ENCODE data around the gene WWTR1. TPM values are rescaled to one million over a fixed set of nuclear protein-coding genes. Genes with fewer than 3 reads are reported as not detected.
A peak's percentile ranks its signal among the peaks of the same experiment; 100 is the strongest.

Gene WWTR1
- total and polyA plus RNA-seq, 5 donors from 2014 or later = 0.33 to 2.0 (median 1.6) TPM

DNA sequence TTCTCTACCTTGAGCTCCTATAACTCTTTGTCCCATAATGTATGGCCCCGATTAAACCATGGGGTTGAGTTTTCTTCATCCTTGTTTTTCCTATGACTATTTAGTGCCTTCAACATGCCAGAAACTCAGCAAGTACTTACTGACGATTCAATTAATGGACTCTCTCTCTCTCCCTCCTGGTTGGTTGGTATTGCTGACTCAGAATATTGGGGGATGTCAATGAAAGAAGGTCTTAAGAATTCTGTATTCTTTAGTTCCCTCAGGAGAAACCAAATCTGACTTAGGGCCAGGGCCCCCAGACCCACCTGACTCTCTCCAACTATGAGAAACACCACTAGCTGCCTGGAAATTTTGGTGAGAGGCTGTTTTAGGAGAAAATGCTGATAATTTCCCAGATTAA, 142.6 kb downstream of the WWTR1 start:
- no peaks in the 10 kb centered on the region for H3K9me3 Mint-ChIP-seq
- Histone ChIP-seq H3K9me3 (ENCODE audit: control insufficient read depth in 2 of 2, low read length in 2 of 2) (no peaks in the 10 kb centered on the region), H3K4me3 (ENCODE audit: low read depth, low read length) (no peak overlapping the region), H3K27ac (ENCODE audit: insufficient read depth, low read length, poor library complexity, severe bottlenecking) (no peak overlapping the region), H3K36me3 (ENCODE audit: control insufficient read depth, insufficient read depth, low read length) (no peaks in the 10 kb centered on the region), H3K27me3 (ENCODE audit: control insufficient read depth, insufficient read depth, low read length) (peaks cover 4% of the 10 kb centered on the region), H3K4me1 (ENCODE audit: control insufficient read depth, insufficient read depth, low read length, poor library complexity, severe bottlenecking) (peaks cover 4% of the 10 kb centered on the region)
- H3K36me3 Mint-ChIP-seq = no peaks in the 10 kb centered on the region
- no peak overlapping the region for H3K4me3 Mint-ChIP-seq
- H3K27ac Mint-ChIP-seq = no peak overlapping the region
- no peak for DNase-seq
- ATAC-seq (ENCODE audit: low read depth in 2 of 2) = no peak
- peaks cover 0 to 8% (median 0%) of the 10 kb centered on the region in 4 donors for H3K4me1 Mint-ChIP-seq
- peaks cover 21% of the 10 kb centered on the region for H3K27me3 Mint-ChIP-seq

DNA sequence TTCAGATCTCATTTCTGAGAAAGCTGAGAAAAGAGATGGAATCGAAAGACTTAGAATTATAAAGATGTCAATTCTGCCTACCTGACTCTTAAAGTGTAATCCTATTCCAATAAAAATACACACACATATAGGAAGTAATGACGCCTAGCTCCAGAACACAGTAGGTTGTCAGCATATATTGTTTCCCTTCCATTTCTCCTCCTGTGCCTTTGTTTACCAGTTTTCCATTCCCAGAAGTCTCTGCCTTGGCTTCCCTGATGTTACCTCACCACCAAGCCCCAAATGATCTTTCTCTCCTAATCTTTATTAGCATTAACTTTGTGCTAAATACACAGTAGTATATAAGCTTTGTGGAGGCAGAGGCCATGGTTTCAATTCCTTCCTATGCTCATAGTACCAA, 143.4 kb downstream of the WWTR1 start:
- Mint-ChIP-seq H3K27me3 (peaks cover 21% of the 10 kb centered on the region), H3K4me1 (peaks cover 0 to 8% (median 0%) of the 10 kb centered on the region in 4 donors), H3K4me3 (no peak overlapping the region), H3K36me3 (no peaks in the 10 kb centered on the region), H3K9me3 (no peaks in the 10 kb centered on the region), H3K27ac (no peak overlapping the region)
- H3K4me3 ChIP-seq (ENCODE audit: low read depth, low read length) = no peak overlapping the region
- no peak overlapping the region for H3K27ac ChIP-seq (ENCODE audit: insufficient read depth, low read length, poor library complexity, severe bottlenecking)
- no peaks in the 10 kb centered on the region for H3K9me3 ChIP-seq (ENCODE audit: control insufficient read depth in 2 of 2, low read length in 2 of 2)
- H3K27me3 ChIP-seq (ENCODE audit: control insufficient read depth, insufficient read depth, low read length) = peaks cover 4% of the 10 kb centered on the region
- H3K36me3 ChIP-seq (ENCODE audit: control insufficient read depth, insufficient read depth, low read length) = no peaks in the 10 kb centered on the region
- peaks cover 4% of the 10 kb centered on the region for H3K4me1 ChIP-seq (ENCODE audit: control insufficient read depth, insufficient read depth, low read length, poor library complexity, severe bottlenecking)
- ATAC-seq (ENCODE audit: low read depth in 2 of 2) (no peak), DNase-seq (no peak)

- Mint-ChIP-seq H3K27me3 (peaks cover 30% of the 10 kb centered on the region), H3K4me3 (no peak overlapping the region), H3K27ac (no peak overlapping the region), H3K9me3 (no peaks in the 10 kb centered on the region), H3K4me1 (peaks cover 0 to 14% (median 4%) of the 10 kb centered on the region in 4 donors), H3K36me3 (no peaks in the 10 kb centered on the region)
- H3K9me3 ChIP-seq (ENCODE audit: control insufficient read depth in 2 of 2, low read length in 2 of 2) = no peaks in the 10 kb centered on the region
- H3K4me1 ChIP-seq (ENCODE audit: control insufficient read depth, insufficient read depth, low read length, poor library complexity, severe bottlenecking) = peaks cover 4% of the 10 kb centered on the region
- peak in 2 of 3 donors; percentile 22 to 27 for DNase-seq
- peaks cover 8% of the 10 kb centered on the region for H3K27me3 ChIP-seq (ENCODE audit: control insufficient read depth, insufficient read depth, low read length)
- no peak overlapping the region for H3K4me3 ChIP-seq (ENCODE audit: low read depth, low read length)
- no peak overlapping the region for H3K27ac ChIP-seq (ENCODE audit: insufficient read depth, low read length, poor library complexity, severe bottlenecking)
- H3K36me3 ChIP-seq (ENCODE audit: control insufficient read depth, insufficient read depth, low read length) = no peaks in the 10 kb centered on the region
- peak; percentile 28 to 40 for ATAC-seq (ENCODE audit: low read depth in 2 of 2)
These were observed 145.6 kb downstream of the WWTR1 start for GRCh38 chr3:149512073-149512782.

GRCh38 chr3:149511040-149511626, 146.7 kb downstream of the WWTR1 start:
- no peak overlapping the region for H3K4me3 Mint-ChIP-seq

DNA sequence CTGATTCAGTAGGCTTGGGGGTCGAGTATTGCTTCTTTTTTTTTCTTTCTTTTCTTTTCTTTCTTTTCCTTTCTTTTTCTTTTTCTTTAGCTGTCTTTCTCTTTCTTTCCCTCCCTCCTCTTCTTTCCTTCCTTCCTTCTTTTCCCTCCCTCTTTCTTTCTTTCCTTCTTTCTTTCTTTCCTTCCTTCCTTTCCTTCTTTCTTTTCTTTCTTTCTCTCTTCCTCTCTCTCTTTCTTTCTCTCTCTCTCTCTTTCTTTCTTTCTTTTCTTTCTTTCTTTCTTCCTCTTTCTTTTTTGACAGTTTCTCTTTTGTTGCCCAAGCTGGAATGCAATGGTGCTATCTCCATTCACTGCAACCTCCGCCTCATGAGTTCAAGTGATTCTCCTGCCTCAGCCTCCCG, 147.3 kb downstream of the WWTR1 start:
- peaks cover 37% of the 10 kb centered on the region for H3K27me3 Mint-ChIP-seq
- ATAC-seq (ENCODE audit: low read depth in 2 of 2) (no peak), DNase-seq (no peak)
- Histone ChIP-seq H3K9me3 (ENCODE audit: control insufficient read depth in 2 of 2, low read length in 2 of 2) (no peaks in the 10 kb centered on the region), H3K27ac (ENCODE audit: insufficient read depth, low read length, poor library complexity, severe bottlenecking) (no peak overlapping the region), H3K36me3 (ENCODE audit: control insufficient read depth, insufficient read depth, low read length) (no peaks in the 10 kb centered on the region), H3K4me3 (ENCODE audit: low read depth, low read length) (no peak overlapping the region), H3K27me3 (ENCODE audit: control insufficient read depth, insufficient read depth, low read length) (peaks cover 9% of the 10 kb centered on the region), H3K4me1 (ENCODE audit: control insufficient read depth, insufficient read depth, low read length, poor library complexity, severe bottlenecking) (peaks cover 4% of the 10 kb centered on the region)
- no peak overlapping the region for H3K27ac Mint-ChIP-seq
- no peaks in the 10 kb centered on the region for H3K9me3 Mint-ChIP-seq
- peaks cover 0 to 14% (median 6%) of the 10 kb centered on the region in 4 donors for H3K4me1 Mint-ChIP-seq
- no peaks in the 10 kb centered on the region for H3K36me3 Mint-ChIP-seq
- no peak overlapping the region for H3K4me3 Mint-ChIP-seq

More at GRCh38 chr3:149511040-149511626, 146.7 kb downstream of the WWTR1 start:
- Mint-ChIP-seq H3K27me3 (peaks cover 37% of the 10 kb centered on the region), H3K4me1 (peaks cover 0 to 14% (median 6%) of the 10 kb centered on the region in 4 donors), H3K27ac (no peak overlapping the region), H3K9me3 (no peaks in the 10 kb centered on the region), H3K36me3 (no peaks in the 10 kb centered on the region)
- DNase-seq (no peak), ATAC-seq (ENCODE audit: low read depth in 2 of 2) (no peak)
- Histone ChIP-seq H3K27ac (ENCODE audit: insufficient read depth, low read length, poor library complexity, severe bottlenecking) (no peak overlapping the region), H3K9me3 (ENCODE audit: control insufficient read depth in 2 of 2, low read length in 2 of 2) (no peaks in the 10 kb centered on the region), H3K4me1 (ENCODE audit: control insufficient read depth, insufficient read depth, low read length, poor library complexity, severe bottlenecking) (peaks cover 4% of the 10 kb centered on the region), H3K36me3 (ENCODE audit: control insufficient read depth, insufficient read depth, low read length) (no peaks in the 10 kb centered on the region), H3K4me3 (ENCODE audit: low read depth, low read length) (no peak overlapping the region), H3K27me3 (ENCODE audit: control insufficient read depth, insufficient read depth, low read length) (peaks cover 9% of the 10 kb centered on the region)

GRCh38 chr3:149509526-149509925, 148.3 kb downstream of the WWTR1 start:
- H3K27me3 ChIP-seq (ENCODE audit: control insufficient read depth, insufficient read depth, low read length) = peaks cover 9% of the 10 kb centered on the region
- no peak overlapping the region for H3K4me3 ChIP-seq (ENCODE audit: low read depth, low read length)
- no peak for ATAC-seq (ENCODE audit: low read depth in 2 of 2)
- Mint-ChIP-seq H3K27ac (no peak overlapping the region), H3K36me3 (no peaks in the 10 kb centered on the region), H3K4me1 (peaks cover 0 to 14% (median 6%) of the 10 kb centered on the region in 4 donors), H3K4me3 (no peak overlapping the region), H3K27me3 (peaks cover 37% of the 10 kb centered on the region), H3K9me3 (no peaks in the 10 kb centered on the region)
- no peak overlapping the region for H3K27ac ChIP-seq (ENCODE audit: insufficient read depth, low read length, poor library complexity, severe bottlenecking)
- no peaks in the 10 kb centered on the region for H3K36me3 ChIP-seq (ENCODE audit: control insufficient read depth, insufficient read depth, low read length)
- no peak for DNase-seq
- H3K4me1 ChIP-seq (ENCODE audit: control insufficient read depth, insufficient read depth, low read length, poor library complexity, severe bottlenecking) = peaks cover 4% of the 10 kb centered on the region
- no peaks in the 10 kb centered on the region for H3K9me3 ChIP-seq (ENCODE audit: control insufficient read depth in 2 of 2, low read length in 2 of 2)

DNA sequence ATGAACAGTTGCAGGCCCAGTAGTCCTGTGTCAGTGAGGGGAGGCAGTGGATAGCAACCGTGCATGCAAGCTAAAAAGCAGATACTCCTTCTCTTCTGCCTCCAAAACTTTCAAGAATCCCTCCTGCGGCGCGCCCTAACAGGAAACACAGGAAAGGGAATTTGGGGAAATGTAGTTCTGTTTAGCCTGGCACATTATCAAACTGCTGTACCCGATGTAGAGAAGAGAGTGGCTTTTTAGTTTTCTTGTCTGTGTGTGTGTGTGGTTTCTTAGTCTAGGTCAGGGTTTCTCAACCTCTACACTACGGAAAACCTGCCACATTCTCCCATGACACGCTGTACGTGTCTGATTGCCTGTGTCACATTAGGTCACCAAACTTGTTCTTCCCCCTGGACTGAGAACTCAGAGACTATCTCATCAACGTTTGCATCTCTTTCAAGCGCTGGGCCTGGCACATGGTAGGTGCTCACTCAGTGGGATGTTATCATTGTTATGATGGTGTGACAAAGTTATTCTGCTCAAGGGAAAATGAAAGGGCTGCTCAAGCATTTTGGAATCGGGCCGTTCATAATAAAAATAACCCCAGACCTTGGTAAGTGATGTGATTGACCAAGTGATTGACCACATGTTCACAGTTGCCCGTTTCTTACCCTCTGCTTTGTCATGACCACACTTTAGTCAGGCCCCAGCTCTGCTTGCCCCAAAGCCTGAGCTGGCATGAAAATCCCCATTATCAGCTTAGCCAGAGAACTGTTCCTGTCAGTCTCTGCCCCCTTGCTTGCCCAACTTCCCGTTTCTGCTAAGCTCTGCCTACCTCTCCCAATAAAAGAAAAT, 150.1 kb downstream of the WWTR1 start:
- Histone ChIP-seq H3K9me3 (ENCODE audit: control insufficient read depth in 2 of 2, low read length in 2 of 2) (no peaks in the 10 kb centered on the region), H3K36me3 (ENCODE audit: control insufficient read depth, insufficient read depth, low read length) (no peaks in the 10 kb centered on the region), H3K27me3 (ENCODE audit: control insufficient read depth, insufficient read depth, low read length) (peaks cover 9% of the 10 kb centered on the region), H3K4me3 (ENCODE audit: low read depth, low read length) (no peak overlapping the region), H3K4me1 (ENCODE audit: control insufficient read depth, insufficient read depth, low read length, poor library complexity, severe bottlenecking) (peaks cover 4% of the 10 kb centered on the region), H3K27ac (ENCODE audit: insufficient read depth, low read length, poor library complexity, severe bottlenecking) (no peak overlapping the region)
- no peaks in the 10 kb centered on the region for H3K9me3 Mint-ChIP-seq
- no peak overlapping the region for H3K4me3 Mint-ChIP-seq
- DNase-seq (no peak), ATAC-seq (ENCODE audit: low read depth in 2 of 2) (peak in 1 of 2 donors; percentile 28)
- H3K27me3 Mint-ChIP-seq = peaks cover 29% of the 10 kb centered on the region
- peaks cover 0 to 12% (median 6%) of the 10 kb centered on the region in 4 donors for H3K4me1 Mint-ChIP-seq
- H3K27ac Mint-ChIP-seq = no peak overlapping the region
- H3K36me3 Mint-ChIP-seq = no peaks in the 10 kb centered on the region

Data from CD4-positive, CD25-positive, alpha-beta regulatory T cell (primary cell).